Lung (tissue), 12 donors: ENCODE results near the gene CDKN1A. TPM values are rescaled to one million over a fixed set of nuclear protein-coding genes. Genes with fewer than 3 reads are reported as not detected.

Source experiments
- ATAC-seq: fragments of 200-7000 bp; cut with Tn5 transposase; one replicate; pipeline ENCODE4 v1.9.1; 2020; ENCODE audit warnings: moderate number of reproducible peaks; ENCODE audit not compliant: insufficient read depth, low FRiP score
- DNase-seq, 3 donors: peaks; one replicate each; pipeline ENCODE4 v3.0.0-alpha.2; 2013 to 2017
- H3K27ac ChIP-seq, 2 donors: one replicate each; pipeline ENCODE4 v1.5.1; 2013; ENCODE audit warnings: mild to moderate bottlenecking in 2 of 2, moderate library complexity in 2 of 2, control low read depth in 1 of 2, inconsistent platforms in 1 of 2, low read depth in 1 of 2, low read length in 1 of 2
- H3K27me3 ChIP-seq, 3 donors: one replicate each; pipeline ENCODE4 v1.5.1; 2013; ENCODE audit warnings: low read length in 2 of 3; ENCODE audit not compliant: control insufficient read depth in 3 of 3, insufficient read depth in 3 of 3
- H3K36me3 ChIP-seq, 4 donors: one replicate each; pipeline ENCODE4 v1.5.1; 2013; ENCODE audit warnings: low read length in 4 of 4, mild to moderate bottlenecking in 1 of 4, moderate library complexity in 1 of 4; ENCODE audit not compliant: control insufficient read depth in 4 of 4, insufficient read depth in 4 of 4
- H3K4me1 ChIP-seq, 5 donors: one replicate each; pipeline ENCODE4 v1.5.1; 2013; ENCODE audit warnings: low read length in 5 of 5, mild to moderate bottlenecking in 2 of 5, moderate library complexity in 1 of 5; ENCODE audit not compliant: control insufficient read depth in 5 of 5, insufficient read depth in 5 of 5
- H3K4me3 ChIP-seq: one replicate; pipeline ENCODE4 v1.5.1; 2013; ENCODE audit warnings: mild to moderate bottlenecking, control low read depth, moderate library complexity
- H3K9ac ChIP-seq, 2 donors: one replicate each; pipeline ENCODE4 v1.5.1; 2013; ENCODE audit warnings: low read length in 2 of 2, control low read depth in 1 of 2; ENCODE audit not compliant: insufficient read depth in 1 of 2
- H3K9me3 ChIP-seq, 4 donors: one replicate each; pipeline ENCODE4 v1.5.1; 2013; ENCODE audit warnings: low read length in 3 of 4, mild to moderate bottlenecking in 1 of 4, moderate library complexity in 1 of 4; ENCODE audit not compliant: control insufficient read depth in 4 of 4, insufficient read depth in 3 of 4
- WGBS, 2 donors: extraction: QIAGEN DNeasy Blood & Tissue Kit; methylation state at CpG; one replicate each; pipeline ENCODE4 v1.1.7; 2013; 5-methylcytosine and 5-hydroxymethylcytosine counted together
- polyA plus RNA-seq, 2 donors: library from polyadenylated mRNA; stranded (reverse); fragments of 200-250 nt; gene quantifications; one replicate each; pipeline ENCODE4 v1.2.1, GENCODE V29; 2013
- total RNA-seq, 2 donors: library from RNA; depleted of rRNA in 1 of 2; stranded (reverse); fragments of >200 nt in 1 of 2; gene quantifications; one replicate each; pipeline ENCODE4 v1.2.1, GENCODE V29; 2014 to 2021
- TF ChIP-seq, protein P1 (sequence below): IDR thresholded peaks from 2 replicates; pipeline ENCODE4 v1.5.1; 2012; ENCODE audit warnings: mild to moderate bottlenecking; ENCODE audit errors: control extremely low read depth, extremely low read depth
- donor health status: control.
- donor health status: control.
- donor health status: Bipolar disorder and iron deficiency.
- donor health status: healthy.
- donor health status: DM: yes; HTN: yes; CAD: no.

The CDKN1A gene
- total and polyA plus RNA-seq, 4 donors = 35.3 to 183 (median 66.2) TPM

DNA sequence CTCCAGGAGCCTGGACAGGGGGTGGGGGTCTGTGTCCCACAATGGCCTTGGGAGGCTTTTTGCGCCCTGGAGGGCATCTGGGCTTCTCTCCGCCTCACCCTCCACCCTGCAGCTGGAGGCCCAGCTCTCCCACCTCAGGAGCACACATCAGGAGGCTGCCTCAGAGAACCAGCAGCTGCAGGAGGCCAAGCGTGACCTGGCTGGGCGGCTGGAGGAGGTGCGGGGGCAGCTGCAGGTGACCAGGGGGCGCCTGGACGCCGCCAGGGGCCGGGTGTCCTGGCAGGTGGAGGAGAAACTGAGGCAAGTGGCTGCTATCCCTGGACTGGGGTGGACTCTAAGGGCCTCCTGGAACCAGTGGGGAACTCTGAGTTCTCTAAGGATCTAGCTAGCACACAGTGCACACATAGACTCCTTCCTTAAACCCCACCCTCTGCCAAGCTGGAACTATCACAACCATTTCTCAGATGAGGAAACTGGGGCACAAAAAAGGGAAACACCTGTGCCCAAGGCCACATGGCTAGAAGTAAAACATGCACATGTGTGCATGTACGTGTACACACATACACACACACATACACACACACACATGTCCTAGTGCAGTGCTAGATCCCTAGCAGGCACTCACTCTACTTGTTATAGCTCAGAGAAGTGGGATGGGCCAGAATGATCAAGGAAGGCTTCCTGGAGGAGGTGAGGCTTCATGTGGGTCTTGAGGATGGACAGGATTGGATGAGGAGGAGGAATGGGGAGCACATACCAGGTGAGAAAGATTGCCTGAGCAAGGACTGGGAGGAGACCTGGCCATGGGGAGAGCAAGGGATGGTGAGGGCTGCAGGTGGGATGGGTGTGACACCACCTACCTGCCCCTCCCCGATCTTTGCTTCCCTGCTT is 42.0 kb downstream of the CDKN1A start:
- no peak for DNase-seq
- Histone ChIP-seq H3K4me3 (no peak overlapping the region), H3K9ac (no peak overlapping the region), H3K27me3 (no peaks in the 10 kb centered on the region), H3K4me1 (no peaks in the 10 kb centered on the region), H3K27ac (no peak overlapping the region), H3K36me3 (no peaks in the 10 kb centered on the region), H3K9me3 (no peaks in the 10 kb centered on the region)
- TF ChIP-seq, protein P1, sequence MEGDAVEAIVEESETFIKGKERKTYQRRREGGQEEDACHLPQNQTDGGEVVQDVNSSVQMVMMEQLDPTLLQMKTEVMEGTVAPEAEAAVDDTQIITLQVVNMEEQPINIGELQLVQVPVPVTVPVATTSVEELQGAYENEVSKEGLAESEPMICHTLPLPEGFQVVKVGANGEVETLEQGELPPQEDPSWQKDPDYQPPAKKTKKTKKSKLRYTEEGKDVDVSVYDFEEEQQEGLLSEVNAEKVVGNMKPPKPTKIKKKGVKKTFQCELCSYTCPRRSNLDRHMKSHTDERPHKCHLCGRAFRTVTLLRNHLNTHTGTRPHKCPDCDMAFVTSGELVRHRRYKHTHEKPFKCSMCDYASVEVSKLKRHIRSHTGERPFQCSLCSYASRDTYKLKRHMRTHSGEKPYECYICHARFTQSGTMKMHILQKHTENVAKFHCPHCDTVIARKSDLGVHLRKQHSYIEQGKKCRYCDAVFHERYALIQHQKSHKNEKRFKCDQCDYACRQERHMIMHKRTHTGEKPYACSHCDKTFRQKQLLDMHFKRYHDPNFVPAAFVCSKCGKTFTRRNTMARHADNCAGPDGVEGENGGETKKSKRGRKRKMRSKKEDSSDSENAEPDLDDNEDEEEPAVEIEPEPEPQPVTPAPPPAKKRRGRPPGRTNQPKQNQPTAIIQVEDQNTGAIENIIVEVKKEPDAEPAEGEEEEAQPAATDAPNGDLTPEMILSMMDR = no peak
- ATAC-seq = no peak
- WGBS, 2 donors = 91 to 95% methylated on average over 11 of the region's 11 CpGs

DNA sequence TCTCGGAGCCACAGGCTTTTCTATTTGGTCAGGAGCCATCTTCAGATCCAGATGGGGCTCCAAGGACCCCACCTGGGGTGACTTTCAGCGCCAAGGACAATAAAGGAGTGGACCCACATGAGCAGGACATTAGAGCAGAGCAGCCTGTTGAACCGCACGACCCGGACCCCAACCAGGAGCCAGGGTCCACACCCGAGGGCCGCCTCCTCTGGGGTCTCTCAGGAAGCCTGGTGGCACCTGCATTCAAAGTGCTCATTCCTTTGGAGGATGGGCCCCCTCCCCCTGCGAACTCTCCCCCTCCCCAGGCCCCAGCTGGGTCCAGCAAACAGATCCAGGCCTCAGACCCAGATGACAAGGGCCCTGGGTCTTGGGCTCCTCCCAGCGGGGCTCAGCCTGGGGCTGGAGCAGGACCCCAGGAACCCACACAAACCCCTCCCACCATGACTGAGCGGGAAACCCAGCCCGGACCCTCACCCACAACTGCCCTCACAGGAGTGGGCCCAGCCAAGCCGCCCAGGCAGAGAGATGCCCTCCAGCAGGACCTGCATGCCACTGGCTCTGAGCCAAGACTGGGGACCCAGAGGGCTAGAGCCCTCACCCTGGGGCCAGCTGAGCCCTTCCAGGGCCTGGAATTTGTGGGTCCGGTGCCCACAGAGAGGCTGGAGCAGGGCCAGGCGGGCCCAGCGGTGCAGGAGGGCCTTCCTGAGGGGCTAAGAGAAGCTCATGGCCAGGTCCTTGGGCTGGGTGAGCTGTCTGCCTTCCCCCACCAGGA is 43.0 kb downstream of the CDKN1A start:
- ATAC-seq (no peak), DNase-seq (peak in 1 of 3 donors; percentile 4)
- Histone ChIP-seq H3K9ac (no peak overlapping the region), H3K9me3 (no peaks in the 10 kb centered on the region), H3K4me3 (no peak overlapping the region), H3K4me1 (no peaks in the 10 kb centered on the region), H3K27me3 (no peaks in the 10 kb centered on the region), H3K36me3 (no peaks in the 10 kb centered on the region), H3K27ac (no peak overlapping the region)
- 86 to 95% methylated on average over 15 of the region's 15 CpGs for WGBS, 2 donors
- TF ChIP-seq, protein P1 = no peak

DNA sequence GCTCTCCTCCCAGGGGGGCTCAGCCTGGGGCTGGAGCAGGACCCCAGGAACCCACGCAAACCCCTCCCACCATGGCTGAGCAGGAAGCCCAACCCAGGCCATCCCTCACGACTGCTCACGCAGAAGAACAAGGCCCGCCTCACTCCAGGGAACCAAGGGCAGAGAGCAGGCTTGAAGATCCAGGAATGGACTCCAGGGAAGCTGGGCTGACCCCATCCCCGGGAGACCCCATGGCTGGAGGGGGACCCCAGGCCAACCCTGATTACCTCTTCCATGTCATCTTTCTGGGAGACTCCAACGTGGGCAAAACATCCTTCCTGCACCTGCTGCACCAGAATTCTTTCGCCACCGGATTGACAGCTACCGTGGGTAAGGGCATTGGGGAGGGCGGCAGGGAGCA is 43.9 kb downstream of the CDKN1A start:
- TF ChIP-seq, protein P1 = no peak
- H3K4me1 ChIP-seq = no peaks in the 10 kb centered on the region

More for the DNA sequence above, 43.9 kb downstream of the CDKN1A start:
- Histone ChIP-seq H3K9me3 (no peaks in the 10 kb centered on the region), H3K27ac (no peak overlapping the region), H3K9ac (no peak overlapping the region), H3K4me3 (no peak overlapping the region), H3K27me3 (no peaks in the 10 kb centered on the region), H3K36me3 (no peaks in the 10 kb centered on the region)
- WGBS, 2 donors = 91 to 92% methylated on average over 10 of the region's 10 CpGs
- ATAC-seq = no peak
- no peak for DNase-seq
